Muscle layer of duodenum (tissue), 2 donors: ENCODE measurements around the gene TC2N.

ENCODE experiments used
- H3K27ac ChIP-seq: one replicate; pipeline ENCODE4 v1.7.0; 2013; ENCODE audit warnings: mild to moderate bottlenecking, low read length
- H3K27me3 ChIP-seq: one replicate; pipeline ENCODE4 v1.7.0; 2013; ENCODE audit warnings: low read depth, mild to moderate bottlenecking, control low read depth, low read length
- H3K36me3 ChIP-seq, 2 donors: one replicate each; pipeline ENCODE4 v1.7.0; 2013; ENCODE audit warnings: low read length in 2 of 2, control low read depth in 1 of 2, mild to moderate bottlenecking in 1 of 2; ENCODE audit not compliant: insufficient read depth in 2 of 2, control insufficient read depth in 1 of 2
- H3K4me1 ChIP-seq, 2 donors: one replicate each; pipeline ENCODE4 v1.7.0; 2013; ENCODE audit warnings: low read length in 2 of 2, mild to moderate bottlenecking in 2 of 2, control low read depth in 1 of 2, moderate library complexity in 1 of 2; ENCODE audit not compliant: insufficient read depth in 2 of 2, control insufficient read depth in 1 of 2
- H3K4me3 ChIP-seq, 2 donors: one replicate each; pipeline ENCODE4 v1.7.0; 2013; ENCODE audit warnings: low read length in 2 of 2, low read depth in 1 of 2, mild to moderate bottlenecking in 1 of 2
- H3K9me3 ChIP-seq, 2 donors: one replicate each; pipeline ENCODE4 v1.7.0; 2013; ENCODE audit warnings: low read length in 2 of 2, control low read depth in 1 of 2, mild to moderate bottlenecking in 1 of 2; ENCODE audit not compliant: control insufficient read depth in 1 of 2
- donor health status: healthy.

Gene TC2N

DNA sequence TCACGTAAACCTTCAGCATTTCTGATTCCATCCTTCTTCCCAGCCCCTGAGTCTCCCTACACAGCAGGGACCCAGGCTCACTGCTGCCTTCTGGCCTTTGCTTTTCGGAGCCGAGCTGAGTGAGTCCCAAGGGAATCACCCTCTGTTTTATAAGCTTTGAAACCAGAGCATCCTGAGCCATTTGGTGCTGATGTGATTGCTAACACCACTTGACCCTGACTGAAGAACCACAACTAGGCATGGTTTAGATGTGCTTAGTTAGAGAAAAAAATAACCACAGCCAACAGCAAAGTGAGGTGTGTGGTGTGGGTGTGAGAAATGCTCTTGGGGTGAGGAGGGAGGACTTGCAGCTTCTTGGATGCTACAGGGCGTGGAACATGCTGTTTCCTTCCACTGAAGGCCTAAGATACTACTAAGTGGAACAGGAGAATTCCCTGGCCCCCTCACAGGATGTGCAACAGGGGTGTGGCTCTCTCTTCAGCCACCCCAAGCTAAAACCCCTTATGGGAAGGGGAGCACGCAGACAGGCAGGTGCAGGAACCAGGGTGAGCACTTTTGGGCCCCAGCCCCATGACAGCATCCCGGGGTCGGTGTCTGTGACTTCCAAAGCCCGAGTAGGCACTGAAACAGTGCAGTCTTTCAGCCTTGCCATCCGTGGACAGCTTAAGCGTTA lies at the start of gene TC2N:
Gene TC2N, minus strand, starts transcription at position 221 of the 673 bp plus-strand sequence. CDS start 53,767 bp downstream, outside the sequence.
- no peak within 1 kb of the TSS for H3K4me3 ChIP-seq
- H3K36me3 ChIP-seq, result peaks cover 2 to 29% of the 10 kb centered on the region in 2 donors
- no peaks in the 10 kb centered on the region for H3K27me3 ChIP-seq
- peak within 1 kb of the TSS; percentile 14 for H3K27ac ChIP-seq
- H3K4me1 ChIP-seq, result peaks cover 2 to 6% of the 10 kb centered on the region in 2 donors
- no peaks in the 10 kb centered on the region for H3K9me3 ChIP-seq

- H3K27me3 ChIP-seq, result no peaks in the 10 kb centered on the region
- peaks cover 0 to 9% of the 10 kb centered on the region in 2 donors for H3K4me1 ChIP-seq
- H3K36me3 ChIP-seq, result peaks cover 0 to under 1% of the 10 kb centered on the region in 2 donors
- H3K27ac ChIP-seq, result no peak overlapping the region
- H3K4me3 ChIP-seq, result no peak overlapping the region
- H3K9me3 ChIP-seq, result no peaks in the 10 kb centered on the region
Observed at GRCh38 chr14:91912035-91912434, 44.7 kb upstream of the TC2N start.

GRCh38 chr14:91911474-91912032 lies 44.2 kb upstream of the TC2N start:
- Histone ChIP-seq H3K4me3 (no peak overlapping the region), H3K4me1 (peaks cover 0 to 9% of the 10 kb centered on the region in 2 donors), H3K9me3 (no peaks in the 10 kb centered on the region), H3K27ac (no peak overlapping the region), H3K27me3 (no peaks in the 10 kb centered on the region), H3K36me3 (peaks cover 0 to 4% of the 10 kb centered on the region in 2 donors)

DNA sequence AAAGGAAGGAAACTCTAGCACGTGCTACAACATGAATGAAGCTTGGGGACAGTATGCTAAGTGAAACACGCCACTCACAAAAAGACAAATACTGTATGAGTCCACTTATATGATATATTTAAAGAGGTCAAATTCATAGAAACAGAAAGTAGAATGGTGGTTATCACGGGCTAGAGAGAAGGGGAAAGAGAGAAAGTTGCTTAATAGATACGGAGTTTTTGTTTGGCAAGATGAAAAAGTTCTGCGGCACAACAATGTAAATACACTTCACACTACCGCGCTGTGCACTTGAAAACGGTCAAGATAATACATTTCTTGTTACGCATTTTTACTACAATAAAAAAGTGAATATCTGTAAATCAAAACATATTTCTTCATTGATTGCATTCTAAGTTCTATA lies 42.9 kb upstream of the TC2N start:
- Histone ChIP-seq H3K9me3 (no peaks in the 10 kb centered on the region), H3K27ac (no peak overlapping the region)

DNA sequence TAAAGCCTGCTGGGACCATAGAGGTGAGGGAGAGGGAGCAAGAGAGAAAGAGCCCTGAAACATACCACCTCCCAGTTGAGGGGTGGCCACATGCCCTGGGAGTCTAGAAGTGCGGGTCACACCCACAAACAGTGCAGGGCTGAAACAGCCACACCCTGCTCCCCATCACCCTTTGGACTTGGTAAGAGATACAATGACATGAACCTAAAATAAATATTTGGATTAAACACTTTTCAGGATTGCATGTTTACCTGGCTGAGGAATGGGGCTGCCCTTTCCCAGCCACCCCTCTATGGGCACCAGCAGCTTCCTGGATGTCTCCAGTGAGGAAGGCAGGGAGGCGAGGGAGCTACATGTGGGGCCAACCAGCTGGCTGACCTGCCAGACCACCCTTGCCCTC lies 39.0 kb upstream of the TC2N start:
- peaks cover 4 to 5% of the 10 kb centered on the region in 2 donors for H3K4me1 ChIP-seq
- peaks cover 0 to 4% of the 10 kb centered on the region in 2 donors for H3K36me3 ChIP-seq
- no peak overlapping the region for H3K4me3 ChIP-seq
- no peak overlapping the region for H3K27ac ChIP-seq
- no peaks in the 10 kb centered on the region for H3K9me3 ChIP-seq
- H3K27me3 ChIP-seq, result no peaks in the 10 kb centered on the region

More for the DNA sequence above, 42.9 kb upstream of the TC2N start:
- H3K27me3 ChIP-seq, result no peaks in the 10 kb centered on the region
- H3K4me1 ChIP-seq, result peaks cover 0 to 9% of the 10 kb centered on the region in 2 donors
- peaks cover 0 to 4% of the 10 kb centered on the region in 2 donors for H3K36me3 ChIP-seq
- H3K4me3 ChIP-seq, result no peak overlapping the region

DNA sequence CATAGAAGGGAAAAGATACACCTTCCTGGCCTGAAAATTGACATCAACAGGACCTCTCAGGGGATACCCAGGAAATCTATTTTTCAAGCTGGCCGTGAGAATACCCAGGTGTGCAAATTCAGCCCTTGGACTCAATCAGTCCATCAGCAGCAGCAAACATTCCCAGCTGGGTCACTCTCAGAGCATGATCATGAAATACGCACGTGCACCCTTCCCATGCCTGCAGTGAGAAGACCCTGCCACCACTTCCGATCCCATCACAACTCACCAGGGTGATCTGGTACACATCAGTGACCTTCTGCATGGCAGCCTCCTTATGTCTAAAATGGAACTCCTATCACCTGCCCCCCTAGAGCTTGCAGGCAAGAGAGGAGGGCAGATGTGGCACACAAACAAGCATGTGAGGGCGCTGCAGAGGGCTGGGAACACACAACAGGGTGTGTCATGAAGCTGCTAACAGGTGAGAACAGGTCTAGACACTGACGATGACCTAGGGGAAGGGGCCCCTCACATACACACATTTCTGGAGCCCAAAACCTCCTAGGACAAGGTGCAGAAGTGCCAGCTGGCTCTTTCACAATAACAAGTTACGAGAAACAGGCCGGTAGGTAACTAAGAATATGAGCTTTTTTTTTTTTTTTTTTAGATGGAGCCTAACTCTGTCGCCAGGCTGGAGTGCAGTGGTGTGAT lies 37.8 kb upstream of the TC2N start:
- no peak overlapping the region for H3K4me3 ChIP-seq
- H3K4me1 ChIP-seq, result peaks cover 7 to 8% of the 10 kb centered on the region in 2 donors
- H3K9me3 ChIP-seq, result no peaks in the 10 kb centered on the region
- peaks cover 0 to 4% of the 10 kb centered on the region in 2 donors for H3K36me3 ChIP-seq
- no peak overlapping the region for H3K27ac ChIP-seq
- H3K27me3 ChIP-seq, result no peaks in the 10 kb centered on the region

- Histone ChIP-seq H3K36me3 (peaks cover 0 to 4% of the 10 kb centered on the region in 2 donors), H3K4me3 (no peak overlapping the region), H3K9me3 (no peaks in the 10 kb centered on the region), H3K27ac (no peak overlapping the region), H3K27me3 (no peaks in the 10 kb centered on the region), H3K4me1 (peaks cover 7 to 8% of the 10 kb centered on the region in 2 donors)
Observed at GRCh38 chr14:91904483-91904882, 37.1 kb upstream of the TC2N start.

DNA sequence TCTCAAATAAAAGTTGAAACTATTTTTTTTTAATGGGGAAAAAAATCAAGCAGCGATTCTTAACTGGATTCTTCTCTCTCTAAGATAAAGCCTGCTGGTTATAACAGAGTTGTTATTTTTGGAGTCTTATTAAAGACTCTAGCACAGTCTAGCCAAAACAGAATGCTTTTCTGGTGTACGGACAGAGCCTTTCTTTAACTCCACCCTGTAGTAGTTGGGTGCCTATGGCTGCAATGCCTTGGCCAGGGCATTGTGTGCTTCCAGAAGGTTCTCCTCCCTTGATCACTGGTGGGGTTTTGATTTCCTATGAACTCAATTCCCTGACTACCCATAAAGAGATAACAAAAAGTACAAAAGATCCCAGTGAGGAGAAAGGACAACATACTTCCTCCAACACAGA lies 35.7 kb upstream of the TC2N start:
- H3K36me3 ChIP-seq, result peaks cover 0 to 4% of the 10 kb centered on the region in 2 donors
- peaks cover 8 to 10% of the 10 kb centered on the region in 2 donors for H3K4me1 ChIP-seq
- no peaks in the 10 kb centered on the region for H3K27me3 ChIP-seq
- H3K4me3 ChIP-seq, result no peak overlapping the region
- H3K27ac ChIP-seq, result no peak overlapping the region
- no peaks in the 10 kb centered on the region for H3K9me3 ChIP-seq

GRCh38 chr14:91902336-91902735 lies 35.0 kb upstream of the TC2N start:
- Histone ChIP-seq H3K27ac (no peak overlapping the region), H3K36me3 (peaks cover 0 to 4% of the 10 kb centered on the region in 2 donors), H3K9me3 (no peaks in the 10 kb centered on the region), H3K27me3 (no peaks in the 10 kb centered on the region), H3K4me1 (peaks cover 8 to 11% of the 10 kb centered on the region in 2 donors), H3K4me3 (no peak overlapping the region)

GRCh38 chr14:91901449-91902226 lies 34.3 kb upstream of the TC2N start:
- H3K4me1 ChIP-seq, result peaks cover 8 to 18% of the 10 kb centered on the region in 2 donors
- peak overlapping the region; percentile 19 for H3K27ac ChIP-seq
- no peak overlapping the region for H3K4me3 ChIP-seq
- H3K27me3 ChIP-seq, result no peaks in the 10 kb centered on the region
- H3K36me3 ChIP-seq, result no peaks in the 10 kb centered on the region
- H3K9me3 ChIP-seq, result no peaks in the 10 kb centered on the region

DNA sequence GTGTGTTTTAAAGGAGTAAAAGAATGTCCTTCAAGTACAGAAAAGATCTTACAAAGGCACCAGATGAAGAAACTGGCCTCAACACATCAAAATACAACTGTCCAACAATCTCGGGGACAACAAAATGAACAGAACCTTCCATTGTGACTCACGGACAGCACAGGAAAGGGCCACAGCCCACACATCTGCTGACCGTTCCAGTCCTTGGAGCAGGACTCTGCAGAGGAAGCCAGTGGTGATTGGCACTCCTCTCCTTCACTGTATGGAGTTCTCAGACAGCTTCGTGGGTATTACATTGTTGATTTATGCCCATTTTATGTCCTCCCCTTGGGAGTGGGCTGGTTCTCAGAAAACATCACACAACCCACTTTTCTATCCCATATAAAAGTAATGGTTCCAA lies 32.5 kb upstream of the TC2N start:
- H3K9me3 ChIP-seq, result no peaks in the 10 kb centered on the region

More for the DNA sequence above, 32.5 kb upstream of the TC2N start:
- Histone ChIP-seq H3K27me3 (no peaks in the 10 kb centered on the region), H3K36me3 (no peaks in the 10 kb centered on the region), H3K4me1 (peaks cover 8 to 18% of the 10 kb centered on the region in 2 donors), H3K27ac (no peak overlapping the region), H3K4me3 (no peak overlapping the region)
